GM12875 (cell line): Measurements from ENCODE around the gene RNF113B.

Experiments
- H3K4me3 ChIP-seq: one replicate; pipeline ENCODE4 v1.5.1; 2011; ENCODE audit warnings: low read depth, low read length, control low read depth
- TF ChIP-seq, protein P1 (sequence below): IDR thresholded peaks from 2 replicates; pipeline ENCODE4 v1.5.1; 2011; ENCODE audit warnings: low read depth, mild to moderate bottlenecking, control low read depth, inconsistent platforms, low read length, moderate library complexity, borderline replicate concordance; ENCODE audit not compliant: insufficient read depth

The RNF113B gene

DNA sequence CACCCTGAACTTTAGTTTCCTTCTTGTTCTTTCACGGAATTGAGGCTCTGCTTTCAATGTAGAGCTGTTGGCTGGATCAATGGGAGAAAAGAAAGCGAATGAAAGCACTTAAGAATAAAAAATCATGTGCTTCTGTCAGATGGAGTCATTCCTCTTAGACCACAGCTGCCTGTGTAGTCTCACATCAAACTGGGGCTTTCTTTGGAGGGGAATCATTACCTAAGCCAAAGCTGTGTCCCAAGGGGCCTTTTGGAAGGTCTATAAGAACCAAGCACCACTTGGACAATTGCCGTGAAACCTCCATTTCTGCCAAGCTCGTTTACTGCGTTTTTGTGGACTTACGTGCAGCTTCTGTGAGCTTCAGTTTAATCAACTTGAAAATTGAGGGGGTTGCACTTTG lies 44.2 kb upstream of the RNF113B start:
- TF ChIP-seq, protein P1, sequence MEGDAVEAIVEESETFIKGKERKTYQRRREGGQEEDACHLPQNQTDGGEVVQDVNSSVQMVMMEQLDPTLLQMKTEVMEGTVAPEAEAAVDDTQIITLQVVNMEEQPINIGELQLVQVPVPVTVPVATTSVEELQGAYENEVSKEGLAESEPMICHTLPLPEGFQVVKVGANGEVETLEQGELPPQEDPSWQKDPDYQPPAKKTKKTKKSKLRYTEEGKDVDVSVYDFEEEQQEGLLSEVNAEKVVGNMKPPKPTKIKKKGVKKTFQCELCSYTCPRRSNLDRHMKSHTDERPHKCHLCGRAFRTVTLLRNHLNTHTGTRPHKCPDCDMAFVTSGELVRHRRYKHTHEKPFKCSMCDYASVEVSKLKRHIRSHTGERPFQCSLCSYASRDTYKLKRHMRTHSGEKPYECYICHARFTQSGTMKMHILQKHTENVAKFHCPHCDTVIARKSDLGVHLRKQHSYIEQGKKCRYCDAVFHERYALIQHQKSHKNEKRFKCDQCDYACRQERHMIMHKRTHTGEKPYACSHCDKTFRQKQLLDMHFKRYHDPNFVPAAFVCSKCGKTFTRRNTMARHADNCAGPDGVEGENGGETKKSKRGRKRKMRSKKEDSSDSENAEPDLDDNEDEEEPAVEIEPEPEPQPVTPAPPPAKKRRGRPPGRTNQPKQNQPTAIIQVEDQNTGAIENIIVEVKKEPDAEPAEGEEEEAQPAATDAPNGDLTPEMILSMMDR = no peak
- H3K4me3 ChIP-seq = no peak overlapping the region

DNA sequence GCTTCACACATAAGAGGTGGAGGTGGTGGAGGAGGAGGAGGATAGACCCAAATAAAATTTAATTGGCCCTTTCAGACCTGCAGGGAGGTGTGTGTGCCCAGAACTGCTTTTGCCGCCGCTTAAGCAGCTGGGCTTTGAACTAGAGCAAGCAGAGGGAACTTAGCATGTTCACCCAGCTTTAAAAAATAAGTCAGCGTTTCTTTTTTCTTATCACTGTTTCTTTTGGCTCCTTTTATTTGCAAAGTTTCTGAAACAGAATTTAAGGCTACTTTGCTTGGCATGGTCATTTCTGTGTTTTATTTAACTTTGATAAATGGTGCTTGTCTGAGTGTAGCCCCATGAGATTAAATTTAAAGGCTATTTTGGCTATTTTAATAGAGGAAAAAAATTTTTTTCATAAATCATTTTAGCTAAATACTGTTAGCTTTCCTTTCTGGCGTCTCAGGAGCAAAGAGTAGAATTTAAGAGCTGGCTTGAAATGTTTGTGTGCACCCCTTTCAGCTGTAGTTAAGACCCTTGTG lies 43.3 kb upstream of the RNF113B start:
- H3K4me3 ChIP-seq = no peak overlapping the region
- TF ChIP-seq, protein P1 = no peak

DNA sequence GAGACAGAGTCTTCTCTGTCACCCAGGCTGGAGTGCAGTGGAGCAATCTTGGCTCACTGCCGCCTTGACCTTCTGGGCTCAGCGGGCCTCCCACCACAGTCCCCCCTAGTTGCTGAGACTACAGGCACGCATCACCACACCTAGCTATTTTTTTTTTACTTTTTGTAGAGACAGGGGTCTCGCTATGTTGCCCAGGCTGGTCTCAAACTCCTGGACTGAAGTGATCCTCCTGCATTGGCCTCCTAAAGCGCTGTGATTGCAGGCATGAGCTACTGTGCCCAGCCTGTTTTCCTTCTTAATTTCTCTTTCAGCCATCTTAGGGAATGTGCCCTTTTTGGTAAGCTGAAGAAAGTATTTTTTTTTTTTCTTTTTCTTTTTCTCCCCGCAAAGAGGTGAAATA lies 42.6 kb upstream of the RNF113B start:
- TF ChIP-seq, protein P1 = no peak
- H3K4me3 ChIP-seq = no peak overlapping the region

DNA sequence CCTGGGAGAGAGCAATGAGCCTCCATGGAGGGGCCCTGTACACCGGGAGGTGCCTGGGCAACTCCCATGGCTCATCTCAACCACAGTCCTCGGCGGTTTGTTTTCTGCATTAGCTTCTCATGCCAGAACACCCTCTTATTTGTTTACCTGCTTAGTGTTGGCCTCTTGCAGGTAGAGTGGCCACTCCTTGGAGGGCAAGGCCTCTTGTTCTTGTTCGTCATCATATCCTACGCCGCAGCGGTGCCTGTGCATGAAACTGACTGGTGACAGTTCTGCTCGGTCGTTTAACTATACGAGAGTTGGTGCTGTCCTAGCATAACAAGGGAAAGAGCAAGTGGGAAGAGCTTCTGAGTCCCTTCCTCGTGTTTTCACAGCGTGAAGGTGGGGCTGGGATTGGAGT lies 40.5 kb upstream of the RNF113B start:
- TF ChIP-seq, protein P1 = no peak
- H3K4me3 ChIP-seq = no peak overlapping the region

DNA sequence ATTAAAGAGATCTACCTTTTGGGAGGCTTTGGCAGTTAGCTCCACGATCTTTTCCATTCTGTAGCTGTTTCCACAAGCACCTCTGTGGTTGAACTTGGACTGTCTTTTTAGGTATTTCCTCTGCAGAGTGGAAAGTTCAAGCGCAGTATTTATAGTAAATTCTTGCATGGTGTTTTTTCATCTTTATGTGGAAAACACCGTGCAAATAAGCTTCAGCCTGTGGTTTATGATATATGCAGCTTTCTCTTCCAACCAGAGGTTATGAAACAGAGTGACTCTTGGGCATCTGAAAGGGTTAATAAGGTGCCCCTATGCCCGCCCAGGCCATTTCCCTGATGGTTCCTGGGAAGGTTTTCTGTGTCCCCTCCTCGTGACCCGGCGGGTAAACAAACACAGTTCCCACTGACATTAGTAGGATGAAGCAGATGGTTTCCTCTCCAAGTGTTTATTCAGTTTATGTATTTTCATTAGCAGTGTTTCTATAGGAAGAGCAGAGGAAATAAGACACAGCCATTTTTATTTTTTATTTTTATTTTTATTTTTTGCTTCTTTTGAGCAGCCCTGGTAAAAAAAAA lies 39.7 kb upstream of the RNF113B start:
- TF ChIP-seq, protein P1 = no peak
- H3K4me3 ChIP-seq = no peak overlapping the region

DNA sequence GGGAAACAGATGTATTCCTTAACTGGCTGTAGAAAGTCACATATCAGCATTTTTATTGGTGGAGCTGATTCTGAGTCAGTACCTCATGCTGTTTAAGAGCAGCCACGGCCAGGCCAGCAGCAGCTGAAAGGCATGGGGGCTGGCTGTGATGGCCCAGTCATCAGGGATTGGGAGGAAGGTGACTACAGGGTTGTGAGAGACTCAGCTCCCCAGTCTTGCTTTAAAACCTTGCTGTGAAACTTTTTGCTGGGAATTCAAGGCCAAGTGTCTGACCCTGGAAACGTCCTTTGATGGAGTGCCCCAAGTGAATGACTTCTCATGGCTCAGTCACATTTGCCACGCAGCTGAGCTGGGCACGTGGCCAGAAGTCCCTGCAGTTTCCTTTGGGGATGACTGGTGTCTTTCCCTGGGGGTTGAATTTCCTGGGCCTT lies 39.1 kb upstream of the RNF113B start:
- TF ChIP-seq, protein P1 = no peak
- H3K4me3 ChIP-seq = no peak overlapping the region

DNA sequence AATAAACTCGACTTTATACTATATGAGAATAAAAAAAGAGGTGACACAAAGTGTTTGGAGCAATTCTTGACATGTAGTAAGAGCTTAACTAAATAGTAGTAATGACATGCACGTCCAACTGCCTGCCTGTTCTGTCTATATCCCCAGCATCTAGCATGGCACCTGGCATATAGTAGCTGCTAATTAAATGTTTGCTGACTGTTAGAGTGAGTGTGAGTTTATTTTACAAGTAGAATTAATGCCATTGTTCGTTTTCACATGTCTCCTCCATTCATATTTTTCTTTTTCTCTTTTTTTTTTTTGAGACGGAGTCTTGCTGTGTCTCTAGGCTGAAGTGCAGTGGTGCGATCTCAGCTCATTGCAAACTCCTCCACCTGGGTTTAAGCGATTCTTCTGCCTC lies 38.4 kb upstream of the RNF113B start:
- H3K4me3 ChIP-seq = no peak overlapping the region
- TF ChIP-seq, protein P1 = no peak
